ENCODE measurements around the gene SYMPK.
"Not testable (repeated sequence)": the region's sequence is repeated elsewhere in the genome, so short reads cannot be mapped to it uniquely, and the experiment has no call there.

Gene SYMPK

GRCh38 chr19:45862564-45863334, at the start of gene SYMPK:
TSS of gene SYMPK (minus strand) at chr19:45863147. CDS start at chr19:45854495, 8,652 bp downstream.
- H3K4me3 ChIP-seq (ENCODE audit: low read depth, low read length): peak within 1 kb of the TSS; percentile 90

GRCh38 chr19:45911291-45911690, 48.3 kb upstream of the SYMPK start:
- no peak overlapping the region for H3K4me3 ChIP-seq (ENCODE audit: low read depth, low read length)

GRCh38 chr19:45908956-45909355, 46.0 kb upstream of the SYMPK start:
- H3K4me3 ChIP-seq (ENCODE audit: low read depth, low read length): no peak overlapping the region

GRCh38 chr19:45906221-45906620, 43.3 kb upstream of the SYMPK start:
- H3K4me3 ChIP-seq (ENCODE audit: low read depth, low read length): no peak overlapping the region

- no peak overlapping the region for H3K4me3 ChIP-seq (ENCODE audit: low read depth, low read length)
Observed at GRCh38 chr19:45905011-45905410, 42.1 kb upstream of the SYMPK start.

GRCh38 chr19:45902651-45903625, 40.0 kb upstream of the SYMPK start:
- H3K4me3 ChIP-seq (ENCODE audit: low read depth, low read length): peak overlapping the region; percentile 66

- H3K4me3 ChIP-seq (ENCODE audit: low read depth, low read length): peak within 1 kb of the TSS; percentile 66
Observed at GRCh38 chr19:45901912-45902650, 39.1 kb upstream of the SYMPK start, which contains the start of gene MYPOP. TSS of gene MYPOP (minus strand) at chr19:45902613. CDS start at chr19:45901773, 840 bp downstream.

- H3K4me3 ChIP-seq (ENCODE audit: low read depth, low read length): peak overlapping the region; percentile 43
Observed at GRCh38 chr19:45901432-45901911, 38.5 kb upstream of the SYMPK start.

- peak overlapping the region; percentile 43 for H3K4me3 ChIP-seq (ENCODE audit: low read depth, low read length)
Observed at GRCh38 chr19:45900738-45901431, 37.9 kb upstream of the SYMPK start.

GRCh38 chr19:45899919-45900589, 37.1 kb upstream of the SYMPK start:
- H3K4me3 ChIP-seq (ENCODE audit: low read depth, low read length): no peak overlapping the region

GRCh38 chr19:45899253-45899652, 36.3 kb upstream of the SYMPK start:
- H3K4me3 ChIP-seq (ENCODE audit: low read depth, low read length): no peak overlapping the region

GRCh38 chr19:45897261-45897812, 34.4 kb upstream of the SYMPK start:
- H3K4me3 ChIP-seq (ENCODE audit: low read depth, low read length): no peak overlapping the region

GRCh38 chr19:45895983-45896599, 33.1 kb upstream of the SYMPK start:
- H3K4me3 ChIP-seq (ENCODE audit: low read depth, low read length): not testable (repeated sequence)

GRCh38 chr19:45895519-45895972, 32.6 kb upstream of the SYMPK start:
- no peak overlapping the region for H3K4me3 ChIP-seq (ENCODE audit: low read depth, low read length)

GRCh38 chr19:45890877-45891276, 27.9 kb upstream of the SYMPK start:
- no peak overlapping the region for H3K4me3 ChIP-seq (ENCODE audit: low read depth, low read length)

- H3K4me3 ChIP-seq (ENCODE audit: low read depth, low read length): no peak overlapping the region
Observed at GRCh38 chr19:45889210-45889885, 26.4 kb upstream of the SYMPK start.

GRCh38 chr19:45887200-45887710, 24.3 kb upstream of the SYMPK start:
- H3K4me3 ChIP-seq (ENCODE audit: low read depth, low read length): peak overlapping the region; percentile 82

All from iPS-11a (cell line).